Ecto neural progenitor cell (in vitro differentiated cells): ENCODE results near the gene TFEB.
A peak's percentile ranks its signal among the peaks of the same experiment; 100 is the strongest.
"Not testable (repeated sequence)": the region's sequence is repeated elsewhere in the genome, so short reads cannot be mapped to it uniquely, and the experiment has no call there.

Experiments
- DNase-seq: peaks from one replicate; pipeline ENCODE4 v3.0.0-alpha.2; 2018; ENCODE audit warnings: low spot score

Gene TFEB

GRCh38 chr6:41735427-41736185 is at the start of gene TFEB:
Gene TFEB (minus strand): TSS chr6:41735608. CDS start chr6:41691213, 44,395 bp downstream.
- peak; percentile 96 for DNase-seq

GRCh38 chr6:41784581-41785171 is 49.3 kb upstream of the TFEB start:
- DNase-seq: no peak

GRCh38 chr6:41783106-41783780 is 47.8 kb upstream of the TFEB start:
- no peak for DNase-seq

GRCh38 chr6:41781366-41781730 is 45.9 kb upstream of the TFEB start:
- no peak for DNase-seq

- peak; percentile 72 for DNase-seq
Measured at GRCh38 chr6:41780551-41781365, 45.4 kb upstream of the TFEB start, which contains the start of gene PRICKLE4. Gene PRICKLE4 (plus strand): TSS chr6:41780782. CDS start chr6:41783474, 2,692 bp downstream.

GRCh38 chr6:41779788-41780550 is 44.6 kb upstream of the TFEB start, which contains the start of gene FRS3:
Gene FRS3 (minus strand): TSS chr6:41779900. CDS start chr6:41776987, 2,913 bp downstream.
- peak; percentile 100 for DNase-seq

GRCh38 chr6:41779336-41779735 is 43.9 kb upstream of the TFEB start:
- DNase-seq: no peak

GRCh38 chr6:41778895-41779294 is 43.5 kb upstream of the TFEB start:
- DNase-seq: no peak

GRCh38 chr6:41777551-41778285 is 42.3 kb upstream of the TFEB start:
- no peak for DNase-seq

GRCh38 chr6:41775293-41775882 is 40.0 kb upstream of the TFEB start:
- DNase-seq: no peak

GRCh38 chr6:41774841-41775240 is 39.4 kb upstream of the TFEB start:
- no peak for DNase-seq

GRCh38 chr6:41771058-41771983 is 35.9 kb upstream of the TFEB start:
- DNase-seq: no peak

- DNase-seq: no peak
Measured at GRCh38 chr6:41770381-41771057, 35.1 kb upstream of the TFEB start.

GRCh38 chr6:41769376-41769775 is 34.0 kb upstream of the TFEB start:
- no peak for DNase-seq

GRCh38 chr6:41768545-41769308 is 33.3 kb upstream of the TFEB start:
- DNase-seq: no peak

GRCh38 chr6:41767112-41767833 is 31.9 kb upstream of the TFEB start:
- no peak for DNase-seq

GRCh38 chr6:41766043-41766664 is 30.7 kb upstream of the TFEB start:
- DNase-seq: not testable (repeated sequence)
